Measurements from ENCODE around the gene C2orf66.

Gene C2orf66

GRCh38 chr2:196809260-196809659 lies at the start of gene C2orf66:
TSS of gene C2orf66 (minus strand) at chr2:196809355. CDS start at chr2:196809336, 19 bp downstream.
- no peak for DNase-seq (ENCODE audit: low read depth)

DNA sequence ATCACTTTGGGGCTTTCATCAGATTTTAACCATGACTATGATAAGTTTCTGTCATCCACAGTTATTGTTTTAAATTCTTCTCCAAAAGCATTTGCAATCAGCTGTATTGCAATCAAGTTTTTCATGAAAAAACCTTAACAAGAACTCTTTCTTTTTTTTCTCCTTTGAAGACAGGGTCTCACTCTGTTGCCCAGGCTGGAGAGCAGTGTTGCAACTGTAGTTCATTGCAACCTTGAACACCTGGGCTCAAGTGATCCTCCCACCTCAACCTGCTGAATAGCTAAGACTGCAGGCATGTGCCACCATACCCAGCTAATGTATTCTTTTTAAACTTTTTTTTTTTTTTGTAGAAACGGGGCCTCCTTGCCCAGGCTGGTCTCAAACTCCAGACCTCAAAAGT lies 45.5 kb upstream of the C2orf66 start:
- no peak for DNase-seq (ENCODE audit: low read depth)

DNA sequence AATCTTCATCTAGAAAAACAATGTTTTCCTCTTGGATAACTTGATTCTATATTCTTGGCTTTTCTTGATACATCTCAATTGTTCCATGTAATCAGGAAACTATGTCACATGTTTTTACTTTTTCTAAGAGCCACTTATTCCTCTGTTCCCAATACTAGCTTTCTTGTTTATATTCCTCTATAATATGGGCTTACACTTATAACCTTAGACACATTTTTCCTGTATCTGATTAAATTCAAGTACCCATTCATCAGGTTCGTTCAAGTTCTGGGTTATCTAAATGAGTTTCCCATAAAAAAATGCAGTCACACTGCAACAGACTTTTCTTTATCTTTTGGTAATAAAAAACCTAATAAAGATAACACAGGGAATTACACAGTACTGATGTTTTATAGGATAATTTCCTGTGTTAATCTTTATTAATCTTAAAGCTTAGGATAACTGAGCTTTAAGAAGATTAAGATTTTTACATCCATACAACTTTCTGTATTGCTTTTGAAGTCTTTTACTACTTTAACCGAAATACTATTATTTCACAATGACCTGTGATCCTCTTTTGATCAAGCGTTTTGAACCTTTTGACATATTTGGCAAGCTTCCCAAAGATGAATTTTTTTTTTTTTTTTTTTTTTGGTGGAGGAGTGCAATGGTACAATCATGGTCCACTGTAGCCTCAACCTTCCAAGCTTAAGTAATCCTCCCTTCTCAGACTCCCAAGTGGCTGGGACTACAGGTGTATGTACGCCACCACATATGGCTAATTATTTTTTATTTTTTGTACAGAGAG lies 44.3 kb upstream of the C2orf66 start:
- no peak for DNase-seq (ENCODE audit: low read depth)

DNA sequence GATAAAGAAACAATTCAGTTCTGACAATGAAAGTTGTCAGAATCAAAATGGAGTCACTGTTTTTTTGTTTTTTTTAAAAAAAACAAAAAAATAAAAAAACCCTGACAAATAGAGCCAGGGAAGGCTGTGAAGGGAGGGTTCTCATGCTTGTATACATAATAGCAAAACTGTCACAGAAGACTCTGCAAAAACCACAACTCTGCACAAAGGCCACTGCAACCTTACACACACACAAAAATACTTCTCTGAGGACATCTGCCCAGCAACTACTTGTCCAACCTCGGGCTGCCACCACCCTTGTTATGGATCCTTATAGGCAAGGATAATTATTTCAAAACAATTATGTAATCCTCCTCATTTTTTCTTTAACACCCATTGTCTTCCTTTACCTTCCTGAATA lies 41.9 kb upstream of the C2orf66 start:
- DNase-seq (ENCODE audit: low read depth): no peak

- DNase-seq (ENCODE audit: low read depth): no peak
Measured at GRCh38 chr2:196849895-196850294, 40.7 kb upstream of the C2orf66 start.

DNA sequence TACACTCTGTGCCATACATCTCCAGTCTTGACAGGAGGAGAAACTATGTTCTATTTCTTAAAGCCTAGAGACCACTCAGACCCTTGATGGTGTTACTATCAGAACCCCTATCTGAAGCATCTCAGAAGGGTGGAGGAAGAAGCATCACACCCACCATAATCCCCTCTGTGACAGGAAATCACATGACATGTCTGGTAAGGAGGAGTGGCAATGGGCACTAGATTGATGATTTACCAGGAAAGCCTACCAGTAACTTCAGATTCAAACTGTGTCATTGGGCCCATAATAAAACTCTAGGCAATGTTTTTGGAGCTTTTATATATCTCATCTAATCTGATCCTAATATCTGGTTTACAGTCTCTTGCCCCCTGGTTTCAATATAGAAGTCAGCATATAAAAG lies 37.1 kb upstream of the C2orf66 start:
- no peak for DNase-seq (ENCODE audit: low read depth)

- no peak for DNase-seq (ENCODE audit: low read depth)
Measured at GRCh38 chr2:196845371-196845770, 36.2 kb upstream of the C2orf66 start.

DNA sequence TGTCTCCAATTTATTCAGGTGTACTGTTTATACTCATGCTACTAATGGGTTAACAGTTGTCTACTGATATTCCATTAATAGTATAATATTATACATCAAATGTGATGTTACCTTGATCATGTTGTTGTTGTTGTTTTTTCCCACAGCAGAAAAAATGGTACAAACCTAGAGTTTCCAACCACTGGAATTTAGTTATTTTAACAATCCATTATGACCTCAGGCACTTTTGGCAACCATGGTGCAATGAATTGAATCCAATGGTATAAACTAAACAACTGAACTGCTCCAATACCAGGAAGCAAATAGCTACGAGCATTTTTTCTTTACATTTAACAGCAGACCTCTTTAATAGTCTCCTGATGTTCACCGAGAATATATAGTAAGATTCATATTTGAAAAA lies 31.0 kb upstream of the C2orf66 start:
- no peak for DNase-seq (ENCODE audit: low read depth)

- no peak for DNase-seq (ENCODE audit: low read depth)
Measured at GRCh38 chr2:196839574-196839973, 30.4 kb upstream of the C2orf66 start.

GRCh38 chr2:196836440-196836839 lies 27.3 kb upstream of the C2orf66 start:
- no peak for DNase-seq (ENCODE audit: low read depth)

- DNase-seq (ENCODE audit: low read depth): no peak
Measured at GRCh38 chr2:196830701-196831100, 21.5 kb upstream of the C2orf66 start.

DNA sequence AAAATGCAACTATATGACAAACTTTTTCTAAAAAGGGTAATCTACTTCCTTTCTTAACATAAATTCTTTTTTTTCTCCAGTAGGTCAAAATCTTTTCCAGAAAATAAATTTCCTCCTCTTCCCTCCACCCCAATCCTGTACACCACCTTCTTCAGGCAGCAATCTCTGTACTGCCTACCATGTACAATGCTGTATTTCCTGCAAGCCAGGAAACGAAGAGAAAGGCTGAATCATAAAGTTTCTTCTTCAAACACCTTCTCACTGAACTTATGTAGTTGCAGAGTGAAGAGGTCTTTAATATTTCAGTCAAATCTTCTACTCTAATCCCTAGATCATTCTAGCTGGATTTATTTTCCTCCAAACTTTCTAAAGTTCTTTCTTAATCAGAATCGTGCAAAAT lies 18.2 kb upstream of the C2orf66 start:
- DNase-seq (ENCODE audit: low read depth): no peak

GRCh38 chr2:196823750-196824522 lies 14.8 kb upstream of the C2orf66 start:
- DNase-seq (ENCODE audit: low read depth): no peak

DNA sequence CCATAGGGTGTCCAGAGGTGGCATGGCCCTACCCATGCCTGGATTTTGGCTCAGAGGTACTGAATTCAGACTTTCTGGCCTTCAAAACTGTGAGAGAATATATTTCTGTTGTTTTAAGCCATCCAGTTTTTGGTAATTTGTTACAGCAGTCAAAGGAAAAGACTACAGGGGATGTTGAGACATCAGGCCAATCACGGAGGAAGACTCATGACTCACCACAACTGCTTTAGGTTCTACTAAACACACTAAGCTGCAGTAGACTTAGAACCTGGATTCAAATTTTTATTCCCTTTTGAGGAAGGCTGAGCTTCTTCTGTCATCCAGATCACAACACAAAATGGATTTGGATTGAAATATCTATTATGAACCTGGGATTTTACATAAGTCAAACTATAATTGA lies 12.0 kb upstream of the C2orf66 start:
- no peak for DNase-seq (ENCODE audit: low read depth)

DNA sequence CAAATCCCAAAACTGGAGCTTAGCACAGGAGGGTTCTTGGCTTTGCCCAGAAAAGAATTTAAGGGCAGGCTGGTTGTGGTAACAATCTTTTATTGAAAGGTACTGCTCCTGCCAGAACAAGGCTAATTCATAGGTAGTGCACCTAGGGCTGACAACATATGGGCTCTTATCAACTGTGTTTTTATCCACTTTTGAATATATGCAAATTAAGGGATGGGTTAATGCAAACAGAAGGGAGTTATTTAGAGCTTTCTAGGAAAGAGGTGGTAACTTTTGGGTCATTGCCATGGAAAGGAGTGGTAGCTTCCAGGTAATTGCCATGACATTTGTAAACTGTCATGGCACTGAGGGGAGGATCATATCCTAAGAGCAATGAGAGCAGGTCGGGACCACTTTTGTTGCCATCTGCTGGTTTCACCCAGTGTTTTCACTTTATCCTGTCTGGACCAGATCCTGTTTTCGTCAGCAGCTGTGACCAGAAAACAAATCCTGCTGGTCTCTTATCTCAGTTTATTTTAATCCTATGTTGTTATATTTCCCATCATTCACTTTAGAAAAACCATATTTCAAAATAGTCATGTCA lies 981 bp downstream of the C2orf66 start:
- no peak for DNase-seq (ENCODE audit: low read depth)

DNA sequence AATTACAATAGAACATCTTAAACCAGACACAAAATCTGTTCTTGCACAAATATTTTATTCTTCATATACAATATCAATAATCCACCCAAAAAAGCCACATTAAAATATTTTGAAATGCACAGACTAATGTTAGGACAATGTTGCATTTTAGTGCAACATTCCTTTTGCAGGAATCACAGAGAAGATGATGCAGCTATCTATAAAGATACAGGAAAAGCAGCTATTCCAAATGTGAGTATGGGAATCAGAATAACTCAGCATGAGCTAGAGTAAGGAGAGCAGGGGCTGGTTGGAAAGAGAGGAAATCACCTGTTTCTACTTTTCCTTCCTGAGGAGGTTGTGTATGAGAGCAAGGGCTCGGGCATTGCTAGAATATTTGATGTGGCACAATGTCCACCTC lies 4.8 kb downstream of the C2orf66 start:
- no peak for DNase-seq (ENCODE audit: low read depth)

GRCh38 chr2:196802401-196802800 lies 6.8 kb downstream of the C2orf66 start:
- no peak for DNase-seq (ENCODE audit: low read depth)

GRCh38 chr2:196801674-196802261 lies 7.4 kb downstream of the C2orf66 start:
- DNase-seq (ENCODE audit: low read depth): no peak

GRCh38 chr2:196798980-196799379 lies 10.2 kb downstream of the C2orf66 start:
- DNase-seq (ENCODE audit: low read depth): no peak

DNA sequence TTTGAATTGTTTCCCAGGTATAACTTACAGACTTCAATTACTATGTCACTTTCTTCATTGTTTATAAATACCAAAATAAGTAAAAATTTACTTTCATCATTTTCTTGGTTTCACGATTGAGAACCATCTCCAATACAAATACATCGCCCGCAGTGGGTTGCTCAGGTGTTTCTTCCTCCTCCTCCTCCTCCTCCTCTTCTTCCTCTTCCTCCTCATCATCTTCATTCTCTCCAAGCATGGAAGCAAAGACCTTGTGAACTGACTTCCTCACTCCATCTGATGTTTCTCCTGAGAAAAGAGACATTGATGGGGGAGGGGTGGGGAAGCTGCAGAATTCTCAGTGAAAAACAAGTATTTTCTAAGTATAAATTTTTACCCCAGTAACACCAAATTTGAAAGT lies 16.3 kb downstream of the C2orf66 start:
- DNase-seq (ENCODE audit: low read depth): no peak

DNA sequence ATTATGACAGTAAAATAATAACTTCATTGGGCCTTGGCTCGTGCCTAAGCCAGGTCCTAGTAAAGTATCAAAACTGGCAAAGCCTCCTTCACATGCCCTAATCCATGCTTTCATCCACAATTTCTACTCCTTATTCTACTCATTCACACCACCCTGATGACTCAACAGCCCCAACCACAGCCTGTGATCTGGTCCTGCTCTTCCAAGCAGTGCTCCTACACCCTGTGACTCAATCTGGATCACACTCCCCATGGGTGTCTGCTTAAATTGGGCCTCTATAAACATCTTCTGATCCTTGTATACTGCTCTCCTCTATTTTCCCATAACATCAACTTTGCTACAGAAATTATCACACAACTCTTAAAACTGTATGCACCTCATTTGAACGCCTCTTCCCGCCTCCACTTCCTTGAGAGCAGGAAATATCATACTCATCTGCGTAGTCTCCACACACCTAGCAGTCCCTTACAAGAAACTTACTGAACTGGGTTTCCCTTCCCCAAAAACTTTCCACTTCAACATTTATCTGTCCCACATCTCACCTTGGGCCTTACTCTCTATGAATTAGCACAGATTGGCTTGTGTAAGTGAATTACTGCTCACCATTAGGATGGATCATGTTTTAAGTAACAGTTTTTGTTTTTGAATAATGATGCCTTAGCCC lies 25.6 kb downstream of the C2orf66 start:
- no peak for DNase-seq (ENCODE audit: low read depth)

- no peak for DNase-seq (ENCODE audit: low read depth)
Measured at GRCh38 chr2:196767101-196767500, 42.1 kb downstream of the C2orf66 start.
